A549 (cell line): ENCODE measurements around the gene TMEM167A. TPM values are rescaled to one million over a fixed set of nuclear protein-coding genes. Genes with fewer than 3 reads are reported as not detected.

ENCODE experiments used
- ATAC-seq, 2 experiments: fragments of 200-7000 bp in 1 of 2; fragments of >200 bp in 1 of 2; cut with Nextera tagmentation in 1 of 2; cut with Tn5 transposase in 1 of 2; 3 replicates each; pipeline versions ENCODE4 v1.8.0 to v1.9.1; 2018 to 2020; ENCODE audit warnings: mild to moderate bottlenecking in 1 of 2, moderate library complexity in 1 of 2
- CTCF ChIA-PET: fragments of 300-600 bp; sonication (Branson Sonifier 250); formaldehyde crosslinking; extraction: SDS; loops from one replicate; lab custom pipeline; 2021; ENCODE audit warnings: antibody characterized with exemption, inconsistent platforms; lab: Yijun Ruan, JAX
- POLR2A ChIA-PET: fragments of 350-600 bp; formaldehyde crosslinking; extraction: SDS; loops from one replicate; lab custom pipeline; 2021; ENCODE audit warnings: antibody characterized with exemption, inconsistent platforms; lab: Yijun Ruan, JAX
- DNase-seq, 2 experiments: peaks; one replicate each; pipeline versions ENCODE4 v3.0.0 to v3.0.0-alpha.2; 2011 to 2016; ENCODE audit warnings: low read depth in 1 of 2, low spot score in 1 of 2
- FAIRE-seq: peaks from 2 replicates; lab custom pipeline; 2011; peaks lifted over from hg19 to GRCh38; lab: Jason Lieb, UNC
- H3K27ac ChIP-seq, 2 experiments: fragments of >200 bp; sonication (Bioruptor Twin); formaldehyde crosslinking; 3 replicates each; pipeline ENCODE4 v1.5.1; 2016 to 2017
- H3K4me1 ChIP-seq: fragments of >200 bp; sonication (Bioruptor Twin); formaldehyde crosslinking; 3 replicates; pipeline ENCODE4 v1.6.1; 2016
- H3K4me2 ChIP-seq: fragments of >200 bp; sonication (Bioruptor Twin); formaldehyde crosslinking; 3 replicates; pipeline ENCODE4 v1.6.1; 2016
- H3K4me3 ChIP-seq: fragments of >200 bp; sonication (Bioruptor Twin); formaldehyde crosslinking; 3 replicates; pipeline ENCODE4 v1.5.1; 2016
- H3K9me3 ChIP-seq: fragments of >200 bp; sonication (Bioruptor Twin); formaldehyde crosslinking; 3 replicates; pipeline ENCODE4 v1.6.1; 2016
- BHLHE40 ChIP-seq: IDR thresholded peaks from 2 replicates; pipeline ENCODE4 v1.6.1; 2012; ENCODE audit warnings: low read depth, low read length, inconsistent platforms
- CBX8 ChIP-seq: fragments of 200-600 bp; sonication (generic); IDR thresholded peaks from 2 replicates; pipeline ENCODE4 v1.6.1; 2016
- CEBPB ChIP-seq, 2 experiments: fragments of >200 bp in 1 of 2; sonication (Bioruptor Twin) in 1 of 2; formaldehyde crosslinking in 1 of 2; IDR thresholded peaks; 2 replicates each; pipeline ENCODE4 v1.6.1; 2012 to 2016
- FOSB ChIP-seq: fragments of 250-450 bp; sonication (Bioruptor Pico); IDR thresholded peaks from 2 replicates; pipeline ENCODE4 v1.5.0; 2020; ENCODE audit warnings: mild to moderate bottlenecking, moderate library complexity
- FOXS1 ChIP-seq: fragments of 250-450 bp; sonication (Bioruptor Pico); IDR thresholded peaks from 2 replicates; pipeline ENCODE4 v1.5.0; 2020; ENCODE audit warnings: mild to moderate bottlenecking, moderate library complexity
- HOXB13 ChIP-seq: fragments of 250-450 bp; sonication (Bioruptor Pico); IDR thresholded peaks from 2 replicates; pipeline ENCODE4 v1.5.0; 2020; ENCODE audit warnings: low read depth, mild to moderate bottlenecking, moderate library complexity
- JUN ChIP-seq, 2 experiments: fragments of >200 bp; sonication (Bioruptor Twin); formaldehyde crosslinking; IDR thresholded peaks; 2 replicates in 1 of 2; 3 replicates in 1 of 2; pipeline ENCODE4 v1.6.1; 2016 to 2017
- MYC ChIP-seq: IDR thresholded peaks from 2 replicates; pipeline ENCODE4 v1.6.1; 2012; ENCODE audit warnings: mild to moderate bottlenecking, inconsistent platforms, low read length, improper control_type of control experiment, borderline replicate concordance
- NFE2L2 ChIP-seq: fragments of 150-350 bp; conservative IDR thresholded peaks from 2 replicates; pipeline ENCODE4 v1.6.1; 2014; ENCODE audit warnings: low read length
- PHF8 ChIP-seq: fragments of 200-600 bp; sonication (generic); IDR thresholded peaks from 2 replicates; pipeline ENCODE4 v1.6.1; 2016; ENCODE audit warnings: low read depth, mild to moderate bottlenecking, antibody characterized with exemption, moderate library complexity, borderline replicate concordance
- POLR2A ChIP-seq: IDR thresholded peaks from 2 replicates; pipeline ENCODE4 v1.6.1; 2012; ENCODE audit warnings: mild to moderate bottlenecking, low read length
- RFX5 ChIP-seq: fragments of 450-650 bp; IDR thresholded peaks from 2 replicates; pipeline ENCODE4 v1.7.1; 2014; ENCODE audit warnings: antibody characterized with exemption, mild to moderate bottlenecking, moderate library complexity
- RNF2 ChIP-seq: fragments of 200-600 bp; sonication (generic); IDR thresholded peaks from 2 replicates; pipeline ENCODE4 v1.6.1; 2016; ENCODE audit warnings: low read depth, mild to moderate bottlenecking, antibody characterized with exemption, moderate library complexity, borderline replicate concordance
- SMC3 ChIP-seq: fragments of >200 bp; sonication (Bioruptor Twin); formaldehyde crosslinking; IDR thresholded peaks from 3 replicates; pipeline ENCODE4 v1.6.1; 2018; ENCODE audit warnings: inconsistent platforms
- WGBS: methylation state at CpG from one replicate; pipeline ENCODE4 v1.1.6; 2017; ENCODE audit errors: missing lambda C conversion rate; 5-methylcytosine and 5-hydroxymethylcytosine counted together
- polyA minus RNA-seq: library from RNA; depleted of rRNA, polyadenylated mRNA; stranded (reverse); fragments of >200 nt; gene quantifications from 2 replicates; pipeline ENCODE4 v1.2.3, GENCODE V29; 2011; rRNA and poly(A)+ RNA removed
- polyA plus RNA-seq, 4 experiments: library from polyadenylated mRNA; depleted of rRNA in 3 of 4; stranded (reverse); fragments of >200 nt; fragmentation: RNase III in 1 of 4; extraction: RNeasy Plus Mini Kit Qiagen cat#74134 plus additional on column Dnase treatment in 1 of 4; gene quantifications; 2 replicates in 3 of 4; 3 replicates in 1 of 4; pipeline ENCODE4 v1.2.3, GENCODE V29; 2011 to 2017
- TF ChIP-seq, protein P1 (sequence below): fragments of 450-650 bp; IDR thresholded peaks from 2 replicates; pipeline ENCODE4 v1.6.1; 2014; ENCODE audit warnings: antibody characterized with exemption
- TF ChIP-seq, protein P2 (sequence below): fragments of >200 bp; sonication (Bioruptor Twin); formaldehyde crosslinking; IDR thresholded peaks from 3 replicates; pipeline ENCODE4 v1.6.1; 2016
- TF ChIP-seq, protein P3 (sequence below): fragments of 150-350 bp; IDR thresholded peaks from 2 replicates; pipeline ENCODE4 v1.6.1; 2014; ENCODE audit warnings: low read depth, mild to moderate bottlenecking, low read length
- TF ChIP-seq, protein P4 (sequence below): IDR thresholded peaks from 2 replicates; pipeline ENCODE4 v1.6.1; 2012
- TF ChIP-seq, protein P5 (sequence below): fragments of 250-450 bp; sonication (Bioruptor Pico); IDR thresholded peaks from 2 replicates; pipeline ENCODE4 v1.5.0; 2020; ENCODE audit warnings: low read depth, mild to moderate bottlenecking, moderate library complexity

Gene TMEM167A, protein sequence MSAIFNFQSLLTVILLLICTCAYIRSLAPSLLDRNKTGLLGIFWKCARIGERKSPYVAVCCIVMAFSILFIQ
- polyA plus RNA-seq (2011; rRNA removed) (97.6 and 136 TPM in 2 replicates), polyA plus RNA-seq (2017; fragmentation: RNase III; extraction: RNeasy Plus Mini Kit Qiagen cat#74134 plus additional on column Dnase treatment) (48.3 to 56.2 TPM (median 55.9 TPM) in 3 replicates), polyA minus RNA-seq (14.0 and 18.1 TPM in 2 replicates)
- 15.4 and 16.6 TPM in 2 replicates for polyA plus RNA-seq (2012; cell fraction: cytosol; rRNA removed)
- 3.9 and 7.4 TPM in 2 replicates for polyA plus RNA-seq (2012; cell fraction: nucleus; rRNA removed)

DNA sequence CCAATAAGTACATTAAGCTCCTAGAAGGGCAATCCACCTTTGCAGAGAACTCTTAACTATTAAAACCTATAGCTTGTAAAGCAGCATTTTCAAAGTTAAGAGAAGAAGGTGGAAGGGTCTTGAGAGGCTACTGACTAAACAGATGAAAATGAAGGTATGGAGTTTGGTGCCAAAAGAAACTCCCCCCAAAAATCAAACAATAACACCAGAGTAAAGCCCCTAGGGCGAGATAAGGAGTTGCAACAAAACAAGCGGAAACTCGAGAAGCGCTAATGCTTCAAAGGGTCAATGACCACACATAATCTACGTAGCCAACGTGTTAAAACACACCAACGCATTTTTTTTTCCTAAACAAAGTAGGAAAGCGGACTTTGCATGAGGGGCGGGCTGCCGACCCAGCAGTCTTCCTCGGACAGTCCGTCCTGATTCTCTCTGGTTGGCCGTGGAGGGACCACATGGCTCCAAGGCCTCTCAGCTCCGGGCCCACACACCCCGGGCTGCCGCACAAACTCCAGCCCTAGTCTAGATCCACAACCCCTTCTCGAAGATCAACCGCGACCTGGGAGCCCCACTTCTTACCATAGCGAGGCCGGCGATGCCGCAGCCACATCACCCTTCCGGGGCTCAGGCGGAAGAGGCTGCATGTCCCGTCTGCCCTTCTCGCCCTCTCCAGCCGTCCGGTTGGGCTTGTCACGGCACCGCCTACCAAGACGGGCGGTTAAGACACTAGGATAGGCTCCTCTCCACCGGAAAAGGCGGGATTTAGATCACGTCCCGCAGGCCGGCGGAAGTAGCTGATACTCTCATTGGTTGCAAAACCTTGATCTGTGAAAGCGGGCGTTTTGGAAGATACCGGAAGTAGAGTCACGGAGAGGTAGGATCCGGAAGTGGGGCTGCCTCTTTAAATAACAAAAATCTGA, at the start of gene TMEM167A, which contains the start of gene XRCC4:
TSS of gene TMEM167A (minus strand) at position 653 of the 920 bp plus-strand sequence. CDS start at position 582, 71 bp downstream.
TSS of gene XRCC4 (plus strand) at position 806 of the 920 bp plus-strand sequence. CDS start 27,373 bp downstream, outside the sequence.
- 1% methylated on average over 26 of the region's 44 CpGs for WGBS
- Histone ChIP-seq H3K9me3 (no peaks in the 10 kb centered on the region), H3K4me3 (peak within 1 kb of the TSS; percentile 70), H3K4me1 (peaks cover 12% of the 10 kb centered on the region; the same call in 2 of the 3 replicates), H3K4me2 (peak within 1 kb of the TSS; percentile 92), H3K27ac (peak within 1 kb of the TSS; percentile 88 to 95)
- peak; percentile 96 to 99 for DNase-seq
- peak; percentile 100 for ATAC-seq
- CTCF ChIA-PET = no interaction called here
- TF ChIP-seq RNF2 (no peak), JUN (IDR thresholded peaks at IDR 0.05) (peak; percentile 27 to 53; a peak in 3 of 5 replicates), PHF8 (peak; percentile 71; the same call in 1 of the 2 replicates), BHLHE40 (no peak), NFE2L2 (no peak), CEBPB (IDR thresholded peaks at IDR 0.05) (peak in 1 of 2 experiments; percentile 75; a peak in 2 of 4 replicates), MYC (0 out of 2 replicates have a peak, but pooled peaks have one; percentile 31), RFX5 (0 out of 2 replicates have a peak, but pooled peaks have one; percentile 5), FOSB (CRISPR knock-in tag) (no peak), POLR2A (peak; percentile 87), HOXB13 (CRISPR knock-in tag) (no peak), FOXS1 (no peak), SMC3 (0 out of 3 replicates have a peak, but pooled peaks have one; percentile 8), CBX8 (no peak)
- TF ChIP-seq, protein P1, sequence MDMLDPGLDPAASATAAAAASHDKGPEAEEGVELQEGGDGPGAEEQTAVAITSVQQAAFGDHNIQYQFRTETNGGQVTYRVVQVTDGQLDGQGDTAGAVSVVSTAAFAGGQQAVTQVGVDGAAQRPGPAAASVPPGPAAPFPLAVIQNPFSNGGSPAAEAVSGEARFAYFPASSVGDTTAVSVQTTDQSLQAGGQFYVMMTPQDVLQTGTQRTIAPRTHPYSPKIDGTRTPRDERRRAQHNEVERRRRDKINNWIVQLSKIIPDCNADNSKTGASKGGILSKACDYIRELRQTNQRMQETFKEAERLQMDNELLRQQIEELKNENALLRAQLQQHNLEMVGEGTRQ = peak; percentile 3; the same call in 1 of the 2 replicates
- TF ChIP-seq, protein P2, sequence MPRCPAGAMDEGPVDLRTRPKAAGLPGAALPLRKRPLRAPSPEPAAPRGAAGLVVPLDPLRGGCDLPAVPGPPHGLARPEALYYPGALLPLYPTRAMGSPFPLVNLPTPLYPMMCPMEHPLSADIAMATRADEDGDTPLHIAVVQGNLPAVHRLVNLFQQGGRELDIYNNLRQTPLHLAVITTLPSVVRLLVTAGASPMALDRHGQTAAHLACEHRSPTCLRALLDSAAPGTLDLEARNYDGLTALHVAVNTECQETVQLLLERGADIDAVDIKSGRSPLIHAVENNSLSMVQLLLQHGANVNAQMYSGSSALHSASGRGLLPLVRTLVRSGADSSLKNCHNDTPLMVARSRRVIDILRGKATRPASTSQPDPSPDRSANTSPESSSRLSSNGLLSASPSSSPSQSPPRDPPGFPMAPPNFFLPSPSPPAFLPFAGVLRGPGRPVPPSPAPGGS = peak; percentile 89
- TF ChIP-seq, protein P3, sequence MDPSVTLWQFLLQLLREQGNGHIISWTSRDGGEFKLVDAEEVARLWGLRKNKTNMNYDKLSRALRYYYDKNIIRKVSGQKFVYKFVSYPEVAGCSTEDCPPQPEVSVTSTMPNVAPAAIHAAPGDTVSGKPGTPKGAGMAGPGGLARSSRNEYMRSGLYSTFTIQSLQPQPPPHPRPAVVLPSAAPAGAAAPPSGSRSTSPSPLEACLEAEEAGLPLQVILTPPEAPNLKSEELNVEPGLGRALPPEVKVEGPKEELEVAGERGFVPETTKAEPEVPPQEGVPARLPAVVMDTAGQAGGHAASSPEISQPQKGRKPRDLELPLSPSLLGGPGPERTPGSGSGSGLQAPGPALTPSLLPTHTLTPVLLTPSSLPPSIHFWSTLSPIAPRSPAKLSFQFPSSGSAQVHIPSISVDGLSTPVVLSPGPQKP = 0 out of 2 replicates have a peak, but pooled peaks have one; percentile 22
- TF ChIP-seq, protein P4, sequence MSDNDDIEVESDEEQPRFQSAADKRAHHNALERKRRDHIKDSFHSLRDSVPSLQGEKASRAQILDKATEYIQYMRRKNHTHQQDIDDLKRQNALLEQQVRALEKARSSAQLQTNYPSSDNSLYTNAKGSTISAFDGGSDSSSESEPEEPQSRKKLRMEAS = peak; percentile 74; the same call in 1 of the 2 replicates
- TF ChIP-seq, protein P5, sequence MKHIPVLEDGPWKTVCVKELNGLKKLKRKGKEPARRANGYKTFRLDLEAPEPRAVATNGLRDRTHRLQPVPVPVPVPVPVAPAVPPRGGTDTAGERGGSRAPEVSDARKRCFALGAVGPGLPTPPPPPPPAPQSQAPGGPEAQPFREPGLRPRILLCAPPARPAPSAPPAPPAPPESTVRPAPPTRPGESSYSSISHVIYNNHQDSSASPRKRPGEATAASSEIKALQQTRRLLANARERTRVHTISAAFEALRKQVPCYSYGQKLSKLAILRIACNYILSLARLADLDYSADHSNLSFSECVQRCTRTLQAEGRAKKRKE = no peak
- POLR2A ChIA-PET = interaction anchor here (0.6 to 1.9 kb wide), 17 partner anchors 9 to 953 kb away, joined by 3 to 11 read pairs (median 3); partner anchors contain the start of gene VCAN
- FAIRE-seq = peak; percentile 90

DNA sequence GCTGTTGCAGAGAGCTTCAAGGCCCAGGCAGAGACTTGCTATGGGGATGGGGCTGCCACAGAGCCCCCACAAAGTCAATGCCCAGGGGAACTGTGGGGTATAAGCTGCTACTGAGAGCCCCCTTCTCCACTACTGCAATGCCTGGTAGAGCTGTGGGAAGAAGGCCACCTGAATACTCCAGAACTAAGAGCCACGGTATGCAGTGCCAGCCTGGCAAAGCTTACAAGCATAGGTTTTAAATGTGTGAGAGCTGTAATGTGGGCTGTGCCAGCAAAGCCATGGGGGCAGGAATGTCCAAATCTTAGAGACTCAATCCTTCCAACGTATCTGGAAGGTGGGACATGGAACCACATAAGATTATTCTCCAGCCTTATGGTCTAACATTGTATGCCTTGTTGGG, 49.3 kb upstream of the TMEM167A start:
- no peaks in the 10 kb centered on the region for H3K9me3 ChIP-seq
- DNase-seq (no peak), ATAC-seq (no peak), FAIRE-seq (no peak)
- H3K4me1 ChIP-seq = peaks cover 5% of the 10 kb centered on the region; the same call in 1 of the 3 replicates
- TF ChIP-seq, protein P4 = no peak
- H3K27ac ChIP-seq = no peak overlapping the region
- WGBS = 79% methylated on average over 2 of the region's 2 CpGs
- POLR2A ChIA-PET = no interaction called here
- CTCF ChIA-PET = no interaction called here
- no peak overlapping the region for H3K4me3 ChIP-seq
- H3K4me2 ChIP-seq = no peak overlapping the region
